Esophagus muscularis mucosa (tissue), 4 donors: ENCODE measurements around the gene IER3. TPM values are rescaled to one million over a fixed set of nuclear protein-coding genes. Genes with fewer than 3 reads are reported as not detected.

Experiments
- DNase-seq: peaks from one replicate; pipeline ENCODE4 v3.0.0-alpha.2; 2017; ENCODE audit errors: extremely low spot score
- H3K27ac ChIP-seq, 4 donors: fragments of 200-600 bp; sonication (generic); replicated peaks in 1 of 4; 1 replicate in 3 of 4; 2 replicates in 1 of 4; pipeline ENCODE4 v1.5.1; 2016 to 2019; ENCODE audit warnings: mild to moderate bottlenecking in 1 of 4
- H3K27me3 ChIP-seq, 4 donors: fragments of 200-600 bp; sonication (generic); one replicate each; pipeline versions ENCODE4 v1.5.1 to v1.6.0; 2016 to 2019
- H3K36me3 ChIP-seq, 4 donors: fragments of 200-600 bp; sonication (generic); one replicate each; pipeline ENCODE4 v1.5.1; 2016 to 2019
- H3K4me1 ChIP-seq, 4 donors: fragments of 200-600 bp; sonication (generic); one replicate each; pipeline ENCODE4 v1.5.1; 2016 to 2019
- H3K4me3 ChIP-seq, 4 donors: fragments of 200-600 bp; sonication (generic); 1 replicate in 2 of 4; 2 replicates in 2 of 4; pipeline ENCODE4 v1.5.1; 2016 to 2019; ENCODE audit warnings: mild to moderate bottlenecking in 4 of 4, moderate library complexity in 1 of 4
- H3K9me3 ChIP-seq, 4 donors: fragments of 200-600 bp; sonication (generic); 1 replicate in 3 of 4; 2 replicates in 1 of 4; pipeline ENCODE4 v1.5.1; 2016 to 2019
- CTCF ChIP-seq, 3 experiments: fragments of 200-600 bp in 2 of 3; fragments of 450-650 bp in 1 of 3; sonication (generic) in 2 of 3; IDR thresholded peaks; one replicate each; pipeline ENCODE4 v1.5.1; 2017 to 2019; ENCODE audit warnings: antibody characterized with exemption in 3 of 3, mild to moderate bottlenecking in 2 of 3, moderate library complexity in 1 of 3
- EP300 ChIP-seq: sonication (generic); formaldehyde crosslinking; IDR thresholded peaks from one replicate; pipeline ENCODE4 v1.6.1; 2017; ENCODE audit warnings: antibody characterized with exemption
- POLR2A ChIP-seq: fragments of 450-650 bp; IDR thresholded peaks from one replicate; pipeline ENCODE4 v1.6.1; 2017; ENCODE audit warnings: antibody characterized with exemption, moderate library complexity, mild to moderate bottlenecking, low read depth
- POLR2AphosphoS5 ChIP-seq, 2 donors: sonication (generic); formaldehyde crosslinking; IDR thresholded peaks; one replicate each; pipeline ENCODE4 v1.6.1; 2017; ENCODE audit warnings: antibody characterized with exemption in 2 of 2
- WGBS: methylation state at CpG from one replicate; pipeline ENCODE4 v1.1.5; 2018; 5-methylcytosine and 5-hydroxymethylcytosine counted together
- intact Hi-C: fragments of 100-400 bp; cut with DNase I; formaldehyde crosslinking; loops from one replicate; pipeline ENCODE4 v1.15.1; 2023
- total RNA-seq, 4 donors: library from RNA; depleted of rRNA; stranded (reverse); fragments of >200 nt; gene quantifications; one replicate each; pipeline versions ENCODE4 v1.1.0 to v1.2.1, GENCODE V29; 2016

Gene IER3
- total RNA-seq, 4 donors from 2014 or later = 8.9 to 45.4 (median 11.0) TPM

GRCh38 chr6:30769088-30769852, 24.9 kb upstream of the IER3 start:
- WGBS = 32% methylated on average over 12 of the region's 16 CpGs

GRCh38 chr6:30768634-30769087, 24.3 kb upstream of the IER3 start:
- no peaks in the 10 kb centered on the region for H3K9me3 ChIP-seq
- TF ChIP-seq POLR2A (no peak), POLR2AphosphoS5 (IDR thresholded peaks at IDR 0.05) (no peak), CTCF (IDR thresholded peaks at IDR 0.05) (no peak), EP300 (no peak)
- peak overlapping the region in 3 of 4 donors; percentile 67 to 77 (median 68) for H3K27ac ChIP-seq
- 100% methylated on average over 4 of the region's 4 CpGs for WGBS
- no peak overlapping the region for H3K4me3 ChIP-seq
- intact Hi-C loops = no loop called here
- H3K36me3 ChIP-seq = no peaks in the 10 kb centered on the region
- H3K4me1 ChIP-seq = peaks cover 27 to 39% (median 34%) of the 10 kb centered on the region in 4 donors
- no peak for DNase-seq
- H3K27me3 ChIP-seq = no peaks in the 10 kb centered on the region

More at GRCh38 chr6:30769088-30769852, 24.9 kb upstream of the IER3 start:
- Histone ChIP-seq H3K4me3 (no peak overlapping the region), H3K27me3 (no peaks in the 10 kb centered on the region), H3K9me3 (no peaks in the 10 kb centered on the region), H3K4me1 (peaks cover 21 to 33% (median 28%) of the 10 kb centered on the region in 4 donors), H3K36me3 (no peaks in the 10 kb centered on the region), H3K27ac (peak overlapping the region; percentile 50 to 77 (median 68))
- no peak for TF ChIP-seq POLR2A
- no peak for TF ChIP-seq EP300
- peak; percentile 68 to 70 for TF ChIP-seq POLR2AphosphoS5 (IDR thresholded peaks at IDR 0.05)
- TF ChIP-seq CTCF (IDR thresholded peaks at IDR 0.05) = no peak
- no peak for DNase-seq
- intact Hi-C loops = no loop called here

- no peaks in the 10 kb centered on the region for H3K27me3 ChIP-seq
- 100% methylated on average over 1 of the region's 1 CpG for WGBS
- no peak overlapping the region for H3K4me3 ChIP-seq
- H3K27ac ChIP-seq = no peak overlapping the region
- intact Hi-C loops = no loop called here
- TF ChIP-seq POLR2A (no peak), POLR2AphosphoS5 (IDR thresholded peaks at IDR 0.05) (no peak), EP300 (no peak), CTCF (IDR thresholded peaks at IDR 0.05) (no peak)
- H3K36me3 ChIP-seq = no peaks in the 10 kb centered on the region
- H3K9me3 ChIP-seq = no peaks in the 10 kb centered on the region
- DNase-seq = no peak
- H3K4me1 ChIP-seq = peaks cover 30 to 43% (median 38%) of the 10 kb centered on the region in 4 donors
These were observed 23.6 kb upstream of the IER3 start for GRCh38 chr6:30767944-30768301.

GRCh38 chr6:30767158-30767943, 23.0 kb upstream of the IER3 start:
- TF ChIP-seq POLR2A (no peak), CTCF (IDR thresholded peaks at IDR 0.05) (no peak), POLR2AphosphoS5 (IDR thresholded peaks at IDR 0.05) (no peak), EP300 (no peak)
- Histone ChIP-seq H3K9me3 (no peaks in the 10 kb centered on the region), H3K4me3 (no peak overlapping the region), H3K4me1 (peaks cover 30 to 43% (median 38%) of the 10 kb centered on the region in 4 donors), H3K27ac (no peak overlapping the region), H3K27me3 (no peaks in the 10 kb centered on the region), H3K36me3 (no peaks in the 10 kb centered on the region)
- WGBS = 76% methylated on average over 6 of the region's 9 CpGs
- intact Hi-C loops = no loop called here
- no peak for DNase-seq
